LNCAP (cell line): ENCODE results near the gene SCT.

Source experiments
- CTCF ChIP-seq: fragments of 450-650 bp; IDR thresholded peaks from 2 replicates; pipeline ENCODE4 v1.5.1; 2017; ENCODE audit warnings: mild to moderate bottlenecking

Gene SCT

DNA sequence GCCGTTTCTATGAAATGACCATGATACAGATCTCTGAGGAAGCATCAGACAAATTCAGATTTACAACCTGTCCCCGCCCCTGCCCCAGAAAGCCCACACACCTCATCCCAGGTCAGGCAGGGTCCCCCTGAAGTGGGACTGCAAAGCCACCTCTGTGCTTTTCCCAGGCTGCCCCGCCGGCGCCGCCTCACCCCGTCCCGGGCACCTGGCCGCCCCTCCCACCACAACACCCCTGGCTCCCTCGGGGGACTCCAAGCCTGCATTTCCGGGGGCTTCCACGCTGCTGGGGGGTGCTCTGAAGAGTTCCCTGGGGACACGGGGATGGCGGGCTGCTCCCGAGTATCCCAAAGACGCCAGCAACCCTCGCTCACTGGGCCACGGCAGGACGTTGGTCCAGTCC is 33.3 kb upstream of the SCT start:
- no peak for TF ChIP-seq CTCF

DNA sequence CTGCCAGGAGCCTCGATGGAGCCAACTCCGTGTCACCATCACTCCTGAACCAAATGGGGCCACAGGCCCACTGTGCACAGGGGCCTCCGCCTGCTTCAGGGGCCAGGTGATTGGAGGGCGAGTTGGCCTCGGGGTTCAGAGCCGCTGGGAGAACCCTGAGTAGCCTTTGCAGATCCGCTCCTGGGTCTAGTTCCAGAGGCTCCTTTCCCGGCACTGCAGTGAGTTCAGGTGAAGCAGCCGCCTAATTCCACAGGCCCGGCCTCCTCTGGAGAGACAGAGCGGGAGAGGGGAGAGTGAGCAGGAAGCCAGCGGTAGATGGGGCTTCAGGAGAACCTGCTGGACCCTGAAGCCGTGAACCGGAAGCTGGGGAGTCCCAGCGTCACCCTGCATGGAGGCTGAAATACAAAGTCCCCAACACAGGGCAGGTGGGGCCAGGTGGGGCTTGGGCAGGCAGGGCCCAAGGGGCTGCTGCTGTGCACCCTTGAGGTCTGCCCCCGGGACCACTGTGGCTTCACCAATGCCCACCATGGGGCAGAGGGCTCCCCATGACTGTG is 32.6 kb upstream of the SCT start:
- TF ChIP-seq CTCF: no peak

DNA sequence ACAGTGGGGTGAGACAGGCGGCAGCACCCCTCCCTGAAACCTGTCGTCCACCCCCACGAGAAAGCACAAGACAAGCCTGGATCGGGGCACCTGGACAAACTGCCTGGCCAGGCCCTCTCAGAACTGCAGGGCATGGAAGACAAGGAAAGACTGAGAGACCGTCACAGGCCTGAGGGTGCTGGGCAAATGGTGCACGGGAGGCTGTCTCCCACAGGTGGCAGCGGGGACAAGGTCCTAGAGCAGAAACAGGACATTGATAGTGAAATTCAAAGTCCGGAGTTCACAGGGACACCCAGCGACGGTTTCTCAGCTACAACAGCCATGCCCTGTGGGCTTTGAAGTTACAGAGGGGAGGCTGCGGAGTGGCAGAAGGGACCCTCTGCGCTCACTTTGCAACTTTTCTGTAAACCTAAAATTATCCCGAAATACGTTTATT is 30.7 kb upstream of the SCT start:
- no peak for TF ChIP-seq CTCF

GRCh38 chr11:656866-657265 is 29.9 kb upstream of the SCT start:
- no peak for TF ChIP-seq CTCF

DNA sequence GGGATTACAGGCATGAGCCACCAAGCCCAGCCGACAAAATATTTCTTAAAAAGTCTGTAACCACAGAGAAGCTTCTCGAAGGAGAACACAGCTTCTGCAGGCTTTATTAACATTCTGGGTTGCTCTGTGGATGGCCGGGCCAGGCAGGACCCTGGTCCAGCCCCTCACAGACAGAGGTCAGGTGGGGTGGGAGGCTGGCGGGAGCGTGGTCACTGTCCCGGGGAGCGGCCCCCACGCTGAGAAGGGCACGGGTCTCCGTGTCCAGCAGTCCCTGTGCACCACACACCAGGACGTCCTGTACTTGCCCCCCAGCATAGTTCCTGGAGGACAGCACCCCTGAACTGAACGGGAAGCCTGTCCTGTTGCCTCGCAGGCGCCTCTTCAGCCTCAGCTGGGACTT is 29.4 kb upstream of the SCT start:
- TF ChIP-seq CTCF: no peak

- no peak for TF ChIP-seq CTCF
These were observed 28.2 kb upstream of the SCT start for GRCh38 chr11:655036-655726.

DNA sequence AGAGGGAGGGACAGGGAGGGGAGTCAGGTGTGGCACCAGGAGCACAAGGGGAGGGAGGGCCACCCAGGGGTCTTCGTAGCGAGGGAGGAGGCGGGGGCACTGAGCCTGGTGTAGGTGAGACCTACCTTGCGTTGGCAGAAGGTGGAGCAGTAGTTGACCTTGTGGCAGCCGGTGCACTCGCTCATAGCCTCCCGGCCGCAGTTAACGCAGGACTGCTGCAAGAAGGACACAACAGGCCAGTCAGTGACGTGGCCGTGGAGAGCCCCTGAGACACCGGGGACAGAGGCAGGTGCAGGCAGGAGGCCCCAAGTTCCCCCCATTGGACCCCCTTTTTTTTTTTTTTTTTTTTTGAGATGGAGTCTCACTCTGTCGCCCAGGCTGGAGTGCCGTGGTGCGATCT is 26.9 kb upstream of the SCT start:
- TF ChIP-seq CTCF: no peak

- no peak for TF ChIP-seq CTCF
These were observed 23.5 kb upstream of the SCT start for GRCh38 chr11:650482-650881.
